HG03520 (cell line): ENCODE measurements around the gene TBC1D17.

Experiments
- ATAC-seq: cut with Tn5 transposase; IDR thresholded peaks from one replicate; pipeline ENCODE4 v1.9.1; 2021; ENCODE audit warnings: mild to moderate bottlenecking, moderate library complexity; ENCODE audit not compliant: unreplicated experiment

The TBC1D17 gene

DNA sequence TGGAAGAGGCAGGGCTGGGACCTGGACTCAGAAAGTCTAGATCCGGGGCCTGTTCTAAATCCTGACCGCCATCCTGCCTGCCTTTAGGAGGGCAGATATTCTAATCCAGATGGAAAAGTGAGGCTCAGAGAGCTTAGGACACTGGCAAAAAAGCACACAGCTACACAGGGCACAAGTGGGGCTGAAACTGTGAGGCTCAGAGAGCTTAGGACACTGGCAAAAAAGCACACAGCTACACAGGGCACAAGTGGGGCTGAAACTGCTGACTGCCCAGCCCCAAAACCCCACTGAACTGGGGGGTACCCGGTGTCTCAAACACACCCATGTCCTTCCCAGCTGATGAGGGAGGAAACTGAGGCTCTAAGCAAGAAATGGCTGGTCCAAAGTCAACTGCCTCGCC is 2.3 kb upstream of the TBC1D17 start:
- ATAC-seq = no peak

DNA sequence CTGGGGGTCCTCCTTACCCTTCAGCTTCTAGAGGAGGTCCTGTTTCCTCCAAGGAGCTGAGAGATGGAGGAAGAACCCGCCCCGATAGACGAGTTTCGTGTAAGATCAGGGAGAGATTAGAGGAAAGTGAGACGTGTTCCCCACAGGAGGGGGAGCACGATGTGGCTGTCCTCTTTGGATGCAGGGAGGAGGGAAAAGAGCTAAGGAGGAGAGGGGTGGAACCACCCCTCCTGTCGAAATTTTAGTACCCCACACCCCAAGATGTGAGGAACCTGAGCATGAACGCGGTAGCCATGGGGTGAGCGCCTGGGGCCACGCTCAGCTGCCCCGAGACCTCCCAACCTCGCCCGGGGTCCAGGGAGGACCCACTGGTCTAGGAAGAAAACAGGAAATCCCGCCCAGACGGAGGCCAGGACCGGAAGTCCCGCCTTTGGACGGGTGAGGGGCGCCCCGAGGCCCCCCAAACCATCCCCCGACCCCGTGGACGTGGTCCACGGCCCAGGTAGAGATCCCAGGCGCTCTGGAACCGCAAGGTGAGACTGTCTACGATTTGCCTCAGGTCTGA is 1.6 kb upstream of the TBC1D17 start:
- no peak for ATAC-seq

DNA sequence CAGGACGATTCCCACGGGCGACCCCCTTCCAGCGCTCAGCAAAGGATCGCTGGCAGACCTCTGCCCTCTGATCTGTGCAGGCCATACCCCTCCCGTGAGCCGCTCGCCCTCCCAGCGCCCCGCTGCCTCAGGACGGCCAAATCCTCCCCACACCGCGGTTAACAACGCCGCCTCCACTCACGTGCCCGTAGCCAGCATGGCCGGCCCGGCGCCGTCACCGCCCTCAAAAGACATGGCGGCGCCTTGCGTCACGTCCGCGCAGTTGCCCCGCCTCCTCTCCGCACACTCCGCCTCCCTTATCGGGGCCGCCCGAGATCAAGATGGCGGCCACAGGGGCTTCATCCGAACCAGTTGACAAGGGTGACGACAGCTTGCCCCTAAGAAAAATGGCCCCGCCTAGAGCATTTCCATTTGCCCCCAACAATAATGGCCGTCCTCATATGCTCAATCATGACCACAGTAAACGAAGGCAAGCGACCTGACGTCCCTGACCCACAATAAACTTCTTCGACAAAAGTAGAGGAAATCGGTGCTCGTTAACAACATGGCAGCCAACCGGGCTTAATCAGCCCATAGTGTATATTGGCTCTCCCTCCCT is 981 bp upstream of the TBC1D17 start:
- ATAC-seq = peak; percentile 42

DNA sequence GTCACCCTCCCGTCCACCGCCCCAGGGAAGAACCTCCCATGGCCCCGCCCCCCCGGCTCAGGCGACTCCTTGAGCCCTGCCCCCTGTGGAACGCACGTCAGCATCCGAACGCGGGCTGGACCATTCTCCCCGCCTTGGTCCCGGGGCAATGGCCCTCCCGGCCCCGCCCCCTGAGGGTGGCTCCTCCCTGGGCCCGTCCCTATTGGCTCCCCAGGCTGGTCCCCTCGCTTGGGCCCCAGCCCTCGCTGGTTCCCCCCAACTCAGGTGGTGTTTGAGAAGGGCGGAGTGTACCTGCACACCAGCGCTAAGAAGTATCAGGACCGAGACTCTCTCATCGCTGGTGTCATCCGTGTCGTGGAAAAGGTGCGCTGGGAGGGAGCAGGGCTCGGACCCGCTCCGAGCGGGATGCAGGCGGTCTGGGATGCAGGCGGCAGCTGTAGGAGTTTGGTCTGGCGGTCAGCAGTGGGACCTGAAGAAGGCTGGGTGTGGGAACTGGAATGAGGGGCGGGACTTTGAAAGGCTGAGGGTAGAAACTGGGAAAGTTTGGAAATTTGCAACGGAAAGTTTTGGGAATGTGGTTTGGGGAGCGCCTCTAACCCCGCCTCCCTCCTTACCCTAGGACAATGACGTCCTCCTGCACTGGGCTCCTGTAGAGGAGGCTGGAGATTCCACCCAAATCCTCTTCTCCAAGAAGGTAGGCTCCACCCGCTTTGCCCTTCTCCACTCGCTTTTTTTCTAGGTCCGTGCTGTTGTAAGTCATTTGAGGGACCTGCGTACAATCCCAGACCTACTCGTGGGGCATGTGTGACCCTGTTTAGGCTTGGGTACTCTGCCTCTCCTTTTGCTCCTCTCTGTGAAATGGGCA is 609 bp downstream of the TBC1D17 start:
- peak; percentile 34 for ATAC-seq

DNA sequence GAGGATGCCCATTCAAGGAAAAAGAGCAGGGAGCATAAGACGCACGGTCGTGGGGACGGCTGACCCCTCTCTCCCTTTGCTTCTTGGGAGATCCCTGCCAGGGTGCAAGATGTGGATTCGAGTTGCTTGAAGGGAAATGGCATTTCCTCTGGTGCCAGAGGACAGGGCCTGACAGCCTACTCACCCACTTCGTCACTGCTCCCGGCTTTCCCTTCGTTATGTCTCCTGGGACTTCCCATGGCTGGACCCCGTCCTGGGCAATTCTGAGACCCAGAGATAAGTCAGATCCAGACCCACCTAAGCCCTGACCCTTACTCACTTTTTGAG is 1.2 kb downstream of the TBC1D17 start:
- no peak for ATAC-seq

DNA sequence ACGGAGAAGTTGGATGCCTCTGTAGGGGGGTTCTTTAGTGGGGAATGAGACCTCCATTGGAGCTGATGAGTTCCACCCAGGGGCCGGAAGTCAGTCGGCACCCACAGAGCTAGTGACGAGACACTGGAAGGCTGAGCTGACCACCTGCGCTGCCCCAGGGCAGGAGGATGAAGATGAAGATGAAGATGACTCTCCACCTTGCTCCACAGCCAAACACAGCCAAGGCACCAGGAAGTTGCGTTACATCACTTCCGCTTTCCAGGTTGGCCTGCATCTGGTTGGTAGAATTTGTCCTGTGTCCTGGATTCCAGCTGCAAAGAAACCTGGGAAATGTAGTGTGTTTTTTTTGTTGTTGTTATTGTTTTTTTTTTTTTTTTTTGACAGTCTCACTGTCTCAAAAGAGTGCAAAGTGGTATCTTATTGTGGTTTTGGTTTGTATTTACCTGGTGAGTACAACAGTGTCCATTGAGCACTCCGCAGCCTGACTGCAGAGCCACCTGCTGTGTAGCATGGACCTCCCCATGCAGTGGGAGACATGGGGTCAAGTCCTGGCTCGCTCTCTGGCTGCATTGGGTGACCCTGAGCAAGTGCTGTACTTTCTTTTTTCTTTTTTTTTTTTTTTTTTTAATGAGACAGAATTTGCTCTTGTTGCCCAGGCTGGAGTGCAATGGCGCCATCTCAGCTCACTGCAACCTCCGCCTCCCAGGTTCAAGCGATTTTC is 1.9 kb downstream of the TBC1D17 start:
- ATAC-seq = no peak

DNA sequence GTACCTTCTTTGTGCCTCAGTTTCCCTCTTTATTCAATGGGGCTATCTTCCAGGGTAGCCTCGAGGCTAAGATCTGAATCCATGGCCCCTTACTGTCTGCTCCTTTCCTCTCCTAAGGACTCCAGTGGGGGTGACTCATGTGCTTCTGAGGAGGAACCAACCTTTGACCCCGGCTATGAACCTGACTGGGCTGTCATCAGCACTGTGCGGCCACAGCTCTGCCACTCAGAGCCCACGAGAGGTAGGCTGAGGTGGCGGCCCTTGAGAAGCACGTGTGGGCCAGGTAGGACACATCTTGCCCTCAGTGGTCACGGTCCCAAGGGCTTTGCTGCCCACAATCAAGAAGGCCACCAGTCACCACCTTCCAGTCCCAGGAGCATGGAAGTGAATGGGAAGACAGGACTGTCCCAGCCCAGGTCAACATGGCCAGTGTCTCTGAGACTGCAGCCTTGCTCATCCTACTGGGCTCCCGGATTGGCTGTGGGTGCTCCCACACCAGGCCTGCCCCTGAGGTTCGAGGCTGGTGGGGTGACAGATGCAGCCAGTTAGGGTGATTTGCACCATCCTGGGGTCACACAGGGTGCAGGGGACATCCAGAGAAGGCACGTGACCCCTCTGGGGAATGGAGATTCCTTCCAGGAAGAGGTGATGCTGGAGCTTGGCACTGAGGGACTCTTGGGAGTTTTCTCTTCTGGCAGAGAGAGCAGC is 2.8 kb downstream of the TBC1D17 start:
- ATAC-seq = no peak

DNA sequence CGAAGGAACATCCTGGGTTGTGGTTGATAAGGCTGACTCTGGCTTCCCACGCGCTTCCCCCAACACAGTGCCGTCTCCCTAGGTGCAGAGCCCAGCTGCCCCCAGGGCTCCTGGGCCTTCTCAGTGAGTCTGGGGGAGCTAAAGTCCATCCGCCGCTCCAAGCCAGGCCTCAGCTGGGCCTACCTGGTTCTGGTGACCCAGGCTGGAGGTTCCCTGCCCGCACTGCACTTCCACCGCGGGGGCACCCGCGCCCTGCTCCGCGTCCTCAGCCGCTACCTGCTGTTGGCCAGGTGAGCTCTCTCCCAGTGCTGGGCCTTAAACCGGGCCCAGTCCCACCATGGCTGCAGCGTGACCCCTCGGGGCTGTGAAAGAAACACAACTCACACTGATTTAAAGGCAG is 3.7 kb downstream of the TBC1D17 start:
- ATAC-seq = no peak

DNA sequence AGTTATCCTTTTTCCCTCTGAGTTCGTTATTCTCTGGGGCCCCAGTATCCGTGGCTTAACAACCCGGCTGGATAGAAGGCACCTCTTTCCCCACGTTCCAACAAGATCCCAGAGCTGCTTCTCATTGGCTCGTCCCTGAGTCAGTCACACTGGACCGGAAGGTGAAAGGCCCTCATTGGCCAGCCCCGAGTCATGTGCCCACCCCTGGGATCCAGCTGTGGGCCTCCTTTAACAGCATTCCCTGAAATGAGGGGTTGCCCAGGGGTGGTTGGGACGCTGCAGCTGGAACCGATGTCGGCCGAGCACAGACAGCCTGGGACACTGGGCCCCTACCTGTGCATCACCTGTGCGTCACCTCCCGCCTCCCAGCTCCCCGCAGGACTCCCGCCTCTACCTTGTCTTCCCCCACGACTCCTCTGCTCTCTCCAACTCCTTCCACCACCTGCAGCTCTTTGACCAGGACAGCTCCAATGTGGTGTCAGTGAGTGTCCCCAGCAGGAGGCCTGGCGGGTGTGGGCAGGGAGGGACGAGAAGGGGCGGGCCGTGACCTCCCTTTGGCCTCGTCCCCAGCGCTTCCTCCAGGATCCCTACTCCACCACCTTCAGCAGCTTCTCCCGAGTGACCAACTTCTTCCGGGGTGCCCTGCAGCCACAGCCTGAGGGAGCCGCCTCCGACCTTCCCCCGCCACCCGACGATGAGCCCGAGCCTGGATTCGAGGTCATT is 4.3 kb downstream of the TBC1D17 start:
- ATAC-seq = no peak

DNA sequence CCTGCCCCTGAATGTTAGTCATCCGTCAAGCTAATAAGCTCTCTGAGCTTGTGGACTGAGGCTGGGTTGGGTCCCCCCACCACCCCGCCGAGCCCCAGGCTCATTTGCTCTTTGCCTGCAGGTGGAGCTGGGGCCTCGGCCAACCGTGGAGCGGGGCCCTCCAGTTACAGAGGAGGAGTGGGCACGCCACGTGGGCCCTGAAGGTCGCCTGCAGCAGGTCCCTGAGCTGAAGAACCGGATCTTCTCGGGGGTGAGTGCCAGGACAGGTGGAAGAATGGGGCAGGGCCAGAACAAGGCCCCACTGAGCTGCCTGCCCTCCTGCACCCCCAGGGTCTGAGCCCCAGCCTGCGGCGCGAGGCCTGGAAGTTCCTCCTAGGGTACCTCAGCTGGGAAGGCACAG is 5.1 kb downstream of the TBC1D17 start:
- no peak for ATAC-seq

DNA sequence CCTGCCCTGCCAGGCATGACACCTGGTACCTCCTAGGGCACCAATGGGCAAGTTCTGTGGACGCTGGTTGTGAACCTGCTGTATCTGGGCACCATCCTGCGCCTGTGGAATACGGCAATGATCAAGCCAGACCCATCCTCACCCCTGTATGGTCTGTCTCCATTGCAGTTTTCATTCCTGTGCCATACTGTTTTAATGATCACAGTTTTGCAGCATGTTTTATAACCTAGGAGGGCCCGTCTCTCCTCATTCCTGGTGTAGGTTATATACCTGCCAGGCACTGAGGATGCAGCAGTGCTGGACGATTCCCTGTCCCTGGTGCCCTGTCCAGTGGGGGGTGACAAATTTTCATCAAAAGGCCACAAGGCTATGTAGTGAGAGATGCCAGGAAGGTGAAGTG is 5.6 kb downstream of the TBC1D17 start:
- no peak for ATAC-seq

DNA sequence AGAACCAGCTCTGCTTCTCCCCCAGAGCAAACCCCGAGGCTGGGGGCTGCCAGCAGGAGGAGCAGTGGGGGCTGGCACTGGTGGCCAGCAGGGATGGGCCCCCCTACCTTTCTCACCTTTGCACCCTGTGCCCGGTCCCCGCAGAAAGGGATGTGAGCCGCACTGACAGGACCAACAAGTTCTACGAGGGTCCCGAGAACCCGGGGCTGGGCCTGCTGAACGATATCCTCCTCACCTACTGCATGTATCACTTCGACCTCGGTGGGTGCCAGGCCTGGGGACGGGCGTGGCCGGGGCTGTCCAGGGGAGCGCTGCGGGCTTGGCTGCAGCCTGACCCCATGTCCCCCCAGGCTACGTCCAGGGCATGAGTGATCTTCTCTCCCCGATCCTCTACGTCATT is 6.6 kb downstream of the TBC1D17 start:
- ATAC-seq = no peak

DNA sequence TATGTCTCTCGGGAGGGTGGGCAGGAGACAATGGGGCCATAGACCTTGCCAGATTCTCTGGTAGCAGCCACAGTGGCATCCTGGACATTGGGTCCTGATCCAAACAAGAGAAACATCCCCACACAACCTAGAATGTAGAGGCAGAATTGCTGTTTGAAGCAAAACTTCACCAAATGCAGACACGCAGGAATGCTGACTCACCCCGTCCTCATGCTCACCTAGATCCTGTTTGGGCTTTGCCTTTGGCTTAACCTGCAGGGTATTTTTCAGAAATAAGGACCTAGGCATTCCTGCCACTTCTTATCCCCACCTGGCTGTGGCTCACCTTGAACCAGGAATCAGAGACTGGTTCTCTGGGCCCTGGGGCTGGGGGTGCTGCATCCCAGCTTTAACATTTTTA is 7.3 kb downstream of the TBC1D17 start:
- ATAC-seq = no peak

DNA sequence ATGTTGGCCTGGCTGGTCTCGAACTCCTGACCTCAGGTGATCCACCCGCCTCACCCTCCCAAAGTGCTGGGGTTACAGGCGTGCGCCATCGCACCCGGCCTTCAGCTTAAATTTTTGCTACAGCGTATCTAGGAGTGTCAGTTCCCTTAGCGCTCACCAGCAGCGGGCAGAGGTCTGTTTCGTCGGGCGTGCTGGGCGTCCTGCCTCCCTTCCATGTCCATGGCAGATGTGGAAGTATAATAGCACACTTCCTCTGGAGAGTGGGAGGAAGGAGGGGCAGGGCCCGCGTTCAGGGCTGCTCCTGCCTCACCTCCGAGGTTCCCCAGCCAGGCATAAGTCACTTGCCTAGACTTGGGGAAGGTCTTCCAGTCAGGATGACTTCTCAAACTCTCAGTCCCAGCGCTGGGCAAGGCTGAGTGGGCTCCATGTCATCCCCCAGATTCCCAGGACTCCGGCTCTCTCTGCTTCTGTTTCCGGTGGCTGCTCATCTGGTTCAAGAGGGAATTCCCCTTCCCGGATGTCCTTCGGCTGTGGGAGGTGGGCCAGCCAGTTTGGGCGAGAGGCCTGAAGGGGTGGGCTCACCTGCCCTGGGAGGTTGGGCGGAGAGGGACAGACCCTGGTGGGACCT is 9.6 kb downstream of the TBC1D17 start:
- ATAC-seq = no peak

DNA sequence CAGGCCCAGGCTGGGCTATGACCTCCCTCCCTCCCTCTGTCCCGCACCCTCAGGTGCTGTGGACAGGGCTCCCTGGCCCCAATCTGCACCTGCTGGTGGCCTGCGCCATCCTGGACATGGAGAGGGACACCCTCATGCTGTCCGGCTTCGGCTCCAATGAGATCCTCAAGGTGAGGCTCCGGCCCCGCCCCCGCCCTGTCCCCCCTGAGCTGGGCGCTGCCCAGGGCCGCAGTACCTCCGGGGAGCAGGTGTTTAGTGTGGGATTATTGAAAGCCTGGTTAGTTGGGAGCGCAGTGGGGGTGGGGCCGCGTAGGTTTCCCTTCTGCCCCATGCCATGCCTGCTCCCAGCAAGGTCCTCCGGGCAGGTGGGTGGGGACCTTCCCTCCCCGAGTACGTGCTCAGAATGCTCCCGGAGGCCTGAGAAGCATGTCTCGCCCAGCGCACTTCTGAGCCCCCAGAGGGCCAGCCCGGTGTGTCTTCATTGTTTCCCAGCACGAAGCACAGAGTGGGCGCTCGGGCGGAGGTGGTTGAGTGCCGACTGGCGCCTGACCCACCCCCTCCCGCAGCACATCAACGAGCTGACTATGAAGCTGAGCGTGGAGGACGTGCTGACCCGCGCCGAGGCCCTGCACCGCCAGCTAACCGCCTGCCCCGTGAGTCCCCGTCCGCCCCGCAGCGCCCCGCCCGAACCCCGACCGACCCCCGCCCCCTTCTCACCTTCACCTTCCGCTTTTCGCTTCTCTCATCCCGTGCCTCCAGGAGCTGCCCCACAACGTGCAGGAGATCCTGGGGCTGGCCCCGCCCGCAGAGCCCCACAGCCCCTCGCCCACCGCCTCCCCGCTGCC is 10.4 kb downstream of the TBC1D17 start:
- no peak for ATAC-seq

DNA sequence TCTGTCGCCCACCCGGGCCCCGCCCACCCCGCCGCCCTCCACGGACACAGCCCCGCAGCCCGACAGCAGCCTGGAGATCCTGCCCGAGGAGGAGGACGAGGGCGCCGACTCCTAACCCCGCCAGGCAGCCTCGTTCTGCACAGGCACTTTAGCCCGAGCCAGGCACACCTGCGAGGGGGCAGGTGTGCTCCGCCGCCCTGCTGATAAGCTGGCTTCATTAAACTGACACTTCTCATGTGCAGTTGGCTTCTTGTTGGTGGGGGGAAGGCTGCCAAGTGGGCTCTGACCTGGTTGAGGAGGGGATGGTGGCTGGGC is 11.0 kb downstream of the TBC1D17 start:
- no peak for ATAC-seq

DNA sequence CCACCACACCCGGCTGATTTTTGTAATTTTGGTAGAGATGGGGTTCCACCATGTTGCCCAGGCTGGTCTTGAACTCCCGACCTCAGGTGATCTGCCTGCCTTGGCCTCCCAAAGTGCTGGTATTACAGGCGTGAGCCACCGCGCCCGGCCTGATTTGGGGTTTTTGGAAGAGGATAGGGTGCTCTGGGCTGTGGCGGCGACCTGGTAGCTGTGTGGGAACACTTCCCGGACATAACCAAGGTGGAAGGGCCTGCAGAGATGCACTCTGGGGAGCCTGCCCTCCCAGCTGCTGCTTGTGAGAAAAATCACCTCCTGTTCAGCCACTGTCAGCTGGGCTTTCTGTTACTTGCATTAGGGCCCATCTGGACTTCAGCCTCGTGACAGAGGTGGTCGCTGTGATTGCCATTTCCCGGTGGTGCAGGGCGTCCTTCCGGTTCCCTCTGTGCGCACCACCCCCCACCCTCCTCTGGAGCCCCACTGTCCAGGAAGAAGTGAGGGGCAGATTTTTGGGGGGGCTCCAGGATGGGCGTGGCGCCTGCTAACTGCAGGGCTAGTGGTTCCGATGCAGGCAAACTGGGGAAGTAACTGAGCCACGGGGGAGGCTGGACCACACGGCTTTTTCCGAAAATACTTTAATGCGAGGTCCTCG is 11.7 kb downstream of the TBC1D17 start:
- ATAC-seq = no peak

DNA sequence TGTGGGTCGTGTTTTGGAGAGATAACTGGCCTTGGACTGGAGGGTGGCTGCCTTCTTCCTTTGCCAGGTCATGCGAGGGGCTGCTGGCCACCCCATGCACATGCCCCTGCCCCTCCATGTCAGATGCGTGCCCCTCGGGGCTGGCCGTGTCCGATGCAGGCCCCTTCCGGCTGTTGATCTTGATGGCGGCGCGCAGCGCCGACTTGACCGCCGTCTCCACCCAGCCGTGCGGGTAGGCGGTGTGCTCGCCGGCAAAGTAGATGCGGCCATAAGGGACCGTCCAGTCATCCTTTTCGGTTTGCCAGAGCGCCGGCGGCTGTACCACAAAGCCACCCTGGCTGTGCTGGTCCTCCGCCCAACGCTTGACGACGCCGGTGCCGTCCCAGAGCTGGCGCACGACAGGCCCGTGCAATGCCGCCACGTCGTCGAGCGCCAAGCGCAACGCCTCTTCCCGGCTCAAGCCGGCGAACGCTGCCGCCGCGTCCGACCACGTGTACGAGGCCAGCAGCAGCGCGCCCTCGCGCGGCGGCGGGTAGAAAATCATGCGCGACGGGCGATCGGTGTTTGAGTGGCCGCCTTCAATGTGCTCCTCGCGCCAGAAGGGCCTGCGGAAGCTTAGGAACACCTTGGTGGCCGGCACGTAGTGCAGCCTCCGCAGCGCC is 12.3 kb downstream of the TBC1D17 start:
- no peak for ATAC-seq
